Naive thymus-derived CD4-positive, alpha-beta T cell (primary cell): ENCODE data around the gene NOL4L. TPM values are rescaled to one million over a fixed set of nuclear protein-coding genes. Genes with fewer than 3 reads are reported as not detected.

ENCODE experiments used
- ATAC-seq: fragments of 150-1000 bp; cut with Tn5 transposase; 2 replicates; pipeline ENCODE4 v1.10.0; 2021; ENCODE audit warnings: mild to moderate bottlenecking, moderate library complexity
- CTCF ChIA-PET: fragments of 350-600 bp; sonication (Branson Sonifier 250); formaldehyde crosslinking; loops from one replicate; lab custom pipeline; 2021; ENCODE audit warnings: antibody characterized with exemption; lab: Charles Lee
- POLR2A ChIA-PET: fragments of 350-600 bp; sonication (Branson Sonifier 250); formaldehyde crosslinking; loops from one replicate; lab custom pipeline; 2021; ENCODE audit warnings: antibody characterized with exemption, inconsistent platforms; lab: Charles Lee
- DNase-seq, 9 donors: peaks; one replicate each; pipeline versions ENCODE4 v3.0.0 to v3.0.0-alpha.2; 2020 to 2022; ENCODE audit warnings: mixed read lengths in 1 of 9
- H3K27ac ChIP-seq: one replicate; pipeline ENCODE4 v1.7.0; 2013; ENCODE audit warnings: mild to moderate bottlenecking, low read depth, low read length, moderate library complexity
- H3K27me3 ChIP-seq, 2 donors: one replicate each; pipeline ENCODE4 v1.7.0; 2013; ENCODE audit warnings: low read length in 2 of 2, mild to moderate bottlenecking in 2 of 2, moderate library complexity in 2 of 2; ENCODE audit not compliant: control insufficient read depth in 2 of 2, insufficient read depth in 2 of 2
- H3K36me3 ChIP-seq, 3 experiments: 1 replicate in 2 of 3; 2 replicates in 1 of 3; pipeline ENCODE4 v1.7.0; 2013; ENCODE audit warnings: low read length in 3 of 3, mild to moderate bottlenecking in 3 of 3, moderate library complexity in 1 of 3; ENCODE audit not compliant: insufficient read depth in 3 of 3, control insufficient read depth in 2 of 3
- H3K4me1 ChIP-seq, 2 donors: one replicate each; pipeline ENCODE4 v1.7.0; 2013; ENCODE audit warnings: low read length in 2 of 2, mild to moderate bottlenecking in 2 of 2, moderate library complexity in 1 of 2; ENCODE audit not compliant: control insufficient read depth in 2 of 2, insufficient read depth in 2 of 2
- H3K4me3 ChIP-seq: 2 replicates; pipeline ENCODE4 v1.7.0; 2013; ENCODE audit warnings: mild to moderate bottlenecking, low read length
- H3K9me3 ChIP-seq, 3 experiments: 1 replicate in 2 of 3; 2 replicates in 1 of 3; pipeline ENCODE4 v1.7.0; 2013; ENCODE audit warnings: low read length in 3 of 3; ENCODE audit not compliant: control insufficient read depth in 2 of 3
- H3K27ac Mint-ChIP-seq, 9 donors: one replicate each; pipeline ENCODE4 v1.8.0; 2020 to 2022; ENCODE audit warnings: mixed read lengths in 9 of 9, mild to moderate bottlenecking in 8 of 9, moderate library complexity in 5 of 9, inconsistent platforms in 2 of 9
- H3K27me3 Mint-ChIP-seq, 5 donors: one replicate each; pipeline ENCODE4 v1.8.0; 2021 to 2022; ENCODE audit warnings: mixed read lengths in 5 of 5, mild to moderate bottlenecking in 1 of 5
- H3K36me3 Mint-ChIP-seq, 5 donors: one replicate each; pipeline ENCODE4 v1.8.0; 2020 to 2022; ENCODE audit warnings: mixed read lengths in 5 of 5, mild to moderate bottlenecking in 3 of 5, inconsistent platforms in 1 of 5
- H3K4me1 Mint-ChIP-seq, 7 donors: one replicate each; pipeline ENCODE4 v1.8.0; 2020 to 2022; ENCODE audit warnings: mixed read lengths in 7 of 7, mild to moderate bottlenecking in 3 of 7, inconsistent platforms in 1 of 7
- H3K4me3 Mint-ChIP-seq, 10 donors: one replicate each; pipeline ENCODE4 v1.8.0; 2020 to 2022; ENCODE audit warnings: mild to moderate bottlenecking in 10 of 10, mixed read lengths in 10 of 10, moderate library complexity in 6 of 10, inconsistent platforms in 2 of 10
- H3K9me3 Mint-ChIP-seq, 11 donors: one replicate each; pipeline ENCODE4 v1.8.0; 2020 to 2022; ENCODE audit warnings: mixed read lengths in 11 of 11, mild to moderate bottlenecking in 4 of 11, inconsistent platforms in 1 of 11, moderate library complexity in 1 of 11
- intact Hi-C, 2 donors: fragments of 100-400 bp; cut with micrococcal nuclease; formaldehyde crosslinking; loops; one replicate each; pipeline ENCODE4 v1.15.1; 2023
- polyA plus RNA-seq, 2 donors: library from polyadenylated mRNA; unstranded; fragments of 300-500 nt; fragmentation: Illumina TruSeq; gene quantifications; one replicate each; pipeline ENCODE4 v1.2.3, GENCODE V29; 2021
- total RNA-seq, 6 experiments: library from RNA in 5 of 6; stranded (reverse) in 5 of 6; gene quantifications; 1 replicate in 5 of 6; 2 replicates in 1 of 6; pipeline ENCODE4 v1.2.3 and lab custom pipeline; 2021 to 2026

Gene NOL4L
- total and polyA plus RNA-seq, 7 experiments from 2014 or later: 17.3 to 81.9 (median 62.7) TPM

DNA sequence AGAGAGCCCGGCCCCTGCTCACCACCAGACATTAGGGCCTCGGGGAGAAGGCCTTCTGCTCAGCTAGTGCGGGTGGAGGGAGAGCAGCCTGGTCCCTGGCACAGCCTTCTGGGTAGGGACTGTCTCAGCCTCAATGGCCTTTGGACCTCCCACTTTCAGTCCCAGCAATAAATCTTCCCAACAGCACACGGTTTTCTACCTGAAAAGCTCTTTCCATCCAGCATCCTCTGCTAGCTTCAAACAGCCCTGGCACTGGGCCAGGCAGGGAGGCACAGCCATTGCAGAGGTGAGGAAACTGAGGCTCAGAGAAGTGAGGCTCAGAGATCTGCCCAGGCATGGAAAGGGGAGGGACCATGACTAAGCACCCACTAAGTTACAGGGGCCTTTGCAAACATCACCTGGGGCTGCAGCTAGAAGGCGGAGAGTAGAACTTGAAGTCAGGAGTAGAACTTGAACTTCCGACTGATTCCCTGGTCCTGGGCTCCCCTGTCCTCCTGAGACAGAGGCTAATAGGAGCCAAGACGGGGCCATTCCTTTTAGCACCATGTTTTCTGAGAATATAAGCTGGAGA is 43.9 kb upstream of the NOL4L start:
- H3K27ac Mint-ChIP-seq: no peak overlapping the region
- Histone ChIP-seq H3K9me3 (no peaks in the 10 kb centered on the region), H3K27ac (no peak overlapping the region), H3K4me1 (peaks cover 0 to 8% of the 10 kb centered on the region in 2 donors), H3K27me3 (no peaks in the 10 kb centered on the region), H3K4me3 (no peak overlapping the region), H3K36me3 (no peaks in the 10 kb centered on the region)
- ATAC-seq (no peak), DNase-seq (no peak)
- H3K4me1 Mint-ChIP-seq: peaks cover 0 to 16% (median 7%) of the 10 kb centered on the region in 7 donors
- intact Hi-C loops: no loop called here
- H3K27me3 Mint-ChIP-seq: peaks cover 0 to 2% (median 0%) of the 10 kb centered on the region in 5 donors
- ChIA-PET POLR2A (interaction anchor here (0.8 kb wide), 1 partner anchor 108 kb away, joined by 4 read pairs; no protein-coding TSS in a partner anchor), CTCF (interaction anchor here (0.7 kb wide), 1 partner anchor 27 kb away, joined by 4 read pairs; no protein-coding TSS in a partner anchor)
- H3K36me3 Mint-ChIP-seq: no peaks in the 10 kb centered on the region
- H3K4me3 Mint-ChIP-seq: no peak overlapping the region
- no peaks in the 10 kb centered on the region for H3K9me3 Mint-ChIP-seq

DNA sequence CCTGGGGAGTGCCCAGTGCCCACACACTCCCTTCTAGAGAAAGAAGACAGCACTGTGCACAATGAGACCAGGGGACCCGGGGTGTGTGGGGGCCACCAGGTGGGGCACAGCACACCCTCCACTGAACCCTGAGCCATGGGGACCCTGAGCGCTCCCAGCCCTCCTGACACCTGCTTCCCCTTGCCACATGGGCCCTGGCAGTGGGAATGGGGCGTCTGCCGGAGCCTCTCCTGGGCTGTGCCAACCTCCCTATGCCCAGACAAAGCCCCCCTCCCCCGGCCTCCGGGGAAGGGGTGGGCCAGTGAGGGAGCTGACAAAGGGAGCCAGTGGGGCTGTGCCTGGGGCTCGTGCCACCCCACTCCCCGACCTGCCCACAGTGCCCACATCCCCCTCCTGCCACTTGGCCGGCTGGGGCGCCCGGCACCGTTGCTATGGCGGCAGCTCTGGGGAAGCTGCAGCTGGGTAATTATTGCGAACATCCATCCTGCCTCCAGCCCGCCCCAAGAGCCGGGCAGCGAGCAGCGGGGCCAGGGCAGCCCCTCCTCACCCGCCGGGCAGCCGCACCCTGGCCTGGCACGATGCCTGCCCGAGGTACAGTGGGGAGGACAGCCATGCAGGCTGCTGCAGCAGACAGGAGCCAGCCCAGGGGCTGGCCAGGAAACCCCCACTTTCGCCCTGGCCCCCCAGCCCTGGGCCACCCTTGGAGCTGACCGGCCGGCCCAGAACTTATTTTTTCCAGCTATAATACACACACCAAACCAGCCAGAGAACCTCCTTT is 41.9 kb upstream of the NOL4L start:
- H3K4me1 Mint-ChIP-seq: peaks cover 0 to 16% (median 7%) of the 10 kb centered on the region in 7 donors
- Histone ChIP-seq H3K9me3 (no peaks in the 10 kb centered on the region), H3K36me3 (no peaks in the 10 kb centered on the region), H3K27me3 (no peaks in the 10 kb centered on the region), H3K27ac (no peak overlapping the region), H3K4me3 (no peak overlapping the region), H3K4me1 (peaks cover 0 to 8% of the 10 kb centered on the region in 2 donors)
- no peaks in the 10 kb centered on the region for H3K9me3 Mint-ChIP-seq
- no peaks in the 10 kb centered on the region for H3K36me3 Mint-ChIP-seq
- ATAC-seq: peak; percentile 62
- intact Hi-C loops: no loop called here
- ChIA-PET POLR2A (no interaction called here), CTCF (no interaction called here)
- H3K4me3 Mint-ChIP-seq: peak overlapping the region in 7 of 10 donors; percentile 10 to 49 (median 42)
- H3K27me3 Mint-ChIP-seq: peaks cover 0 to 2% (median 0%) of the 10 kb centered on the region in 5 donors
- DNase-seq: peak in 1 of 9 donors; percentile 17
- H3K27ac Mint-ChIP-seq: peak overlapping the region in 1 of 9 donors; percentile 42

DNA sequence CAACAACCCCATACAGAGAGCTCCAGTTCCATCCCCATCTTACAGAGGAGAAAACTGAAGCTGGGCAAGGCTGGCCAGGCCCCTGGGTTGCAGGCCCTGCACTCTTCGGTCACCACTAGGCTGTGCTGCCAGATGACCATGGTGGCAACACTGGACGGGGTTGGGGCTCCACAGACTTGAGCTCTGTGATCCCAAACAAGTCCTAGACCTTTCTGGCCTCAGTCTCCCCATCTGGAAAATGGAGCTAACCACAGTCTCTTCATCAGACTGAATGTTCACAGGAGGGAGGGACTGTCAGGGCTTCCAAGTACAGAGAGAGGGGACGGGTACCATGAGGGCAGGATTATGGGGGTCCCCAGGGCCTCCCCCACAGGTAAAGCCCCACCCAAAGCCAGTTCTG is 41.3 kb upstream of the NOL4L start:
- Histone ChIP-seq H3K36me3 (no peaks in the 10 kb centered on the region), H3K4me3 (no peak overlapping the region), H3K27ac (no peak overlapping the region), H3K9me3 (no peaks in the 10 kb centered on the region), H3K27me3 (no peaks in the 10 kb centered on the region), H3K4me1 (peaks cover 0 to 8% of the 10 kb centered on the region in 2 donors)
- ChIA-PET CTCF (no interaction called here), POLR2A (no interaction called here)
- ATAC-seq (no peak), DNase-seq (no peak)
- Mint-ChIP-seq H3K4me3 (no peak overlapping the region), H3K4me1 (peaks cover 0 to 16% (median 9%) of the 10 kb centered on the region in 7 donors), H3K9me3 (no peaks in the 10 kb centered on the region), H3K27me3 (peaks cover 0 to 2% (median 0%) of the 10 kb centered on the region in 5 donors), H3K27ac (no peak overlapping the region), H3K36me3 (no peaks in the 10 kb centered on the region)
- intact Hi-C loops: no loop called here

DNA sequence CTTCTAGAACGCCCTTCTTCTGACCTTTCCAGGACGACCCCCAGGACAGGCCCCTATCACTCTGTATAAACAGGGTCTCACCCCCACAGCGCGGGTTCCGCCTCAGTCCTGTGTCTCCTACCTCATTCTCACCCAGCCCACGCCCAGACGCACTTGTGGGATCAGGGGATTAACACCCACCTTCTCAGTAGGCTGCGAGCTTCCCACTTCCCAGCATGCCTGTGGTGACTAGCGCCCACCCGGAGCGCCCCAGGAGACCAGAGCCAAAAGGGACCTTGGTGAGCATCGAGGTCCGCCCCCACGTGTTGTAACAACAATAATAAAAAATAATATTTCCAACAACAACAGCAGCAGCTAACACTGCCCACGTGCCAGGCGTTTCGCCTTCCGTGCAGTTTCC is 40.9 kb upstream of the NOL4L start:
- H3K27ac ChIP-seq: no peak overlapping the region
- peaks cover 0 to 8% of the 10 kb centered on the region in 2 donors for H3K4me1 ChIP-seq
- intact Hi-C loops: no loop called here
- CTCF ChIA-PET: no interaction called here
- no peak overlapping the region for H3K4me3 ChIP-seq
- no peaks in the 10 kb centered on the region for H3K36me3 ChIP-seq
- H3K36me3 Mint-ChIP-seq: no peaks in the 10 kb centered on the region
- H3K27ac Mint-ChIP-seq: no peak overlapping the region
- no peak overlapping the region for H3K4me3 Mint-ChIP-seq
- no peaks in the 10 kb centered on the region for H3K9me3 ChIP-seq
- H3K27me3 ChIP-seq: no peaks in the 10 kb centered on the region
- H3K27me3 Mint-ChIP-seq: peaks cover 0 to 2% (median 0%) of the 10 kb centered on the region in 5 donors
- DNase-seq: no peak
- POLR2A ChIA-PET: no interaction called here
- ATAC-seq: no peak
- no peaks in the 10 kb centered on the region for H3K9me3 Mint-ChIP-seq
- H3K4me1 Mint-ChIP-seq: peaks cover 0 to 17% (median 11%) of the 10 kb centered on the region in 7 donors

DNA sequence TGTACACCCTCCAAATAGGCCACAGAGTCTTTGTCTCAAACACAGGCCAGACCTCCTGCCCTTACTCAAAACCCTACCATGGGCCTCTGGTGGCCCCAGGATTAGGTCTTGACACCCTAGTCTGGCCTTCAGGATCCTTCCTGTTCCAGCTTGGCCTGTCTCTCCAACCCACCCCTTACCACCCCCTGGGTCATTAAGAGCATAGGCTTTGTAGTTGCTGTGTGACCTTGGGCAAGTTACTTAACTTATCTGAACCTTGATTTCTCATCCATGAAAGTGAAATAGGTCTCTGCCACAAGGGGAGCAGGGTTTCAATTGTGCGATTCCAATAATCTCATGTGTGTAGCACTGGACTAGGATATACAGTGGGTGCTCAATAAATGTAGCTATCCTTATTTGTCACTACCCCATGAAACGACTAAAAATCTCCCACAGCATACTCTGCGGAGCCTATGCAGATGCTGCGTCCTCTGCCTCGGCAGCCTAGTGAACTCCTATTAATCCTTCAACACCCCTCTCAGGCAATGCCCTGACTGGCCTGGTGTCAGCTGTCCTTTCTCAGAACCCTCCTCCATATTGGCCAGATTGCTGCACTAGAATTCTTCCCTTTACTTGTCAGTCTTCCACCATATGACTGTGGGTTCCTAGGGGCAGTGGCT is 39.7 kb upstream of the NOL4L start:
- H3K4me3 Mint-ChIP-seq: no peak overlapping the region
- ChIA-PET CTCF (interaction anchor here (0.5 to 1.0 kb wide), 2 partner anchors 153 to 249 kb away, joined by 3 read pairs; no protein-coding TSS in a partner anchor), POLR2A (no interaction called here)

DNA sequence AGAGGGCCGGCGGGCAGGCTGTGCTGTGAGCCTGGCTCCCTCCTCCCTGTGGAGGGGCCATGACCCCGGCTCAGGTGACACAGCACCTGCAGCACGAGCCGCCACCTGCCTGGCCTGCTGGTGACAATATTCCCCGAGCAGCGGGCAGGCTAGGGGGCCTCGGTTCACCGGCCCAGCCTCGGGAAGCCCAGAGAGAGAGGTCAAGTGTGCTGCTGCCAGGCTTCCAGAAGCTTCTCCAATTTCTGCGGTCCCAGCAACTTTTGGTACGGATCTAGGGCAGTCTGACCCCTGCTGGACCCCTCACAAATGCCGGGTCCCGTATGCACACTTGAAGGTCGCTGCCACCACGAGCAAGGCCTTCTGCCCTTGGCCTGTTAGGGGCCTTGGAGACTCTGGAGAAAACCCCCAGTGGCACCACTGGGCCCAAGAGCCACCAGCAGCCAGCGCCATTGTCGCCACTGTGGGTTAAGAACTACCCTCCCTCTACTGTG is 38.6 kb upstream of the NOL4L start:
- intact Hi-C loops: loop anchor here in 1 of 2 donors (5.0 kb wide), 1 partner anchor 41 kb away; no protein-coding TSS in a partner anchor
- H3K27ac Mint-ChIP-seq: no peak overlapping the region
- CTCF ChIA-PET: interaction anchor here (0.5 kb wide), 1 partner anchor 475 kb away, joined by 4 read pairs; no protein-coding TSS in a partner anchor

More for the DNA sequence above, 39.7 kb upstream of the NOL4L start:
- intact Hi-C loops: loop anchor here in 1 of 2 donors (5.0 kb wide), 1 partner anchor 43 kb away; no protein-coding TSS in a partner anchor
- Histone ChIP-seq H3K4me1 (peaks cover 0 to 8% of the 10 kb centered on the region in 2 donors), H3K9me3 (no peaks in the 10 kb centered on the region), H3K27ac (no peak overlapping the region), H3K27me3 (no peaks in the 10 kb centered on the region), H3K4me3 (no peak overlapping the region), H3K36me3 (no peaks in the 10 kb centered on the region)
- Mint-ChIP-seq H3K9me3 (no peaks in the 10 kb centered on the region), H3K27me3 (peaks cover 0 to 2% (median 0%) of the 10 kb centered on the region in 5 donors), H3K4me1 (peaks cover 0 to 16% (median 11%) of the 10 kb centered on the region in 7 donors), H3K27ac (peak overlapping the region in 3 of 9 donors; percentile 38 to 59 (median 48)), H3K36me3 (no peaks in the 10 kb centered on the region)
- no peak for ATAC-seq
- DNase-seq: no peak

More for the DNA sequence above, 38.6 kb upstream of the NOL4L start:
- ATAC-seq (no peak), DNase-seq (no peak)
- no peaks in the 10 kb centered on the region for H3K9me3 ChIP-seq
- H3K27me3 ChIP-seq: no peaks in the 10 kb centered on the region
- no peak overlapping the region for H3K4me3 Mint-ChIP-seq
- no peaks in the 10 kb centered on the region for H3K9me3 Mint-ChIP-seq
- H3K36me3 Mint-ChIP-seq: no peaks in the 10 kb centered on the region
- H3K4me1 Mint-ChIP-seq: peaks cover 0 to 16% (median 11%) of the 10 kb centered on the region in 7 donors
- peaks cover 0 to 8% of the 10 kb centered on the region in 2 donors for H3K4me1 ChIP-seq
- H3K27me3 Mint-ChIP-seq: peaks cover 0 to 2% (median 0%) of the 10 kb centered on the region in 5 donors
- no peak overlapping the region for H3K4me3 ChIP-seq
- no peaks in the 10 kb centered on the region for H3K36me3 ChIP-seq
- no peak overlapping the region for H3K27ac ChIP-seq
- POLR2A ChIA-PET: no interaction called here
